Omental fat pad (tissue), 4 donors: ENCODE data around the gene ROBO2. TPM values are rescaled to one million over a fixed set of nuclear protein-coding genes. Genes with fewer than 3 reads are reported as not detected.

Source experiments
- ATAC-seq: fragments of 150-250 bp; one replicate; pipeline ENCODE4 v1.9.1; 2016; ENCODE audit warnings: mild to moderate bottlenecking, moderate library complexity; ENCODE audit not compliant: low FRiP score
- DNase-seq: peaks from one replicate; pipeline ENCODE4 v3.0.0-alpha.2; 2019; ENCODE audit warnings: low spot score
- CTCF ChIP-seq, 3 donors: fragments of 450-650 bp; IDR thresholded peaks; one replicate each; pipeline ENCODE4 v1.5.1; 2016 to 2017; ENCODE audit warnings: antibody characterized with exemption in 3 of 3, mild to moderate bottlenecking in 3 of 3, moderate library complexity in 2 of 3
- total RNA-seq, 4 donors: library from RNA; depleted of rRNA; stranded (reverse); fragments of >200 nt; gene quantifications; one replicate each; pipeline ENCODE4 v1.1.0, GENCODE V29; 2016

The ROBO2 gene
- total RNA-seq, 4 donors from 2014 or later = 0.12 to 1.3 (median 1.1) TPM

- TF ChIP-seq CTCF (IDR thresholded peaks at IDR 0.05) = no peak
- ATAC-seq = no peak
Observed at GRCh38 chr3:77325280-77325679, 285.4 kb downstream of the ROBO2 start.

GRCh38 chr3:77325702-77326101, 285.8 kb downstream of the ROBO2 start:
- no peak for DNase-seq
- no peak for ATAC-seq
- TF ChIP-seq CTCF (IDR thresholded peaks at IDR 0.05) = no peak

More at GRCh38 chr3:77325280-77325679, 285.4 kb downstream of the ROBO2 start:
- no peak for DNase-seq

- ATAC-seq = no peak
- DNase-seq = no peak
- TF ChIP-seq CTCF (IDR thresholded peaks at IDR 0.05) = no peak
Observed at GRCh38 chr3:77326586-77326985, 286.7 kb downstream of the ROBO2 start.

- DNase-seq (no peak), ATAC-seq (no peak)
Observed at GRCh38 chr3:77328690-77329089, 288.8 kb downstream of the ROBO2 start.

GRCh38 chr3:77329116-77329515, 289.2 kb downstream of the ROBO2 start:
- ATAC-seq = no peak
- no peak for DNase-seq
- TF ChIP-seq CTCF (IDR thresholded peaks at IDR 0.05) = no peak

More at GRCh38 chr3:77328690-77329089, 288.8 kb downstream of the ROBO2 start:
- TF ChIP-seq CTCF (IDR thresholded peaks at IDR 0.05) = no peak

GRCh38 chr3:77338195-77338594, 298.3 kb downstream of the ROBO2 start:
- ATAC-seq = no peak
- DNase-seq = no peak
- no peak for TF ChIP-seq CTCF (IDR thresholded peaks at IDR 0.05)

- no peak for ATAC-seq
- no peak for DNase-seq
- no peak for TF ChIP-seq CTCF (IDR thresholded peaks at IDR 0.05)
Observed at GRCh38 chr3:77342027-77342426, 302.1 kb downstream of the ROBO2 start.
